ENCODE results near the gene FAM199X. TPM values are rescaled to one million over a fixed set of nuclear protein-coding genes. Genes with fewer than 3 reads are reported as not detected.

Gene FAM199X
- total and polyA plus RNA-seq, 4 donors = 7.5 to 30.5 (median 11.9) TPM

- Histone ChIP-seq H3K9ac (ENCODE audit: insufficient read depth in 1 of 2, low read length in 2 of 2) (no peak overlapping the region), H3K4me1 (ENCODE audit: control insufficient read depth in 5 of 5, insufficient read depth in 5 of 5, low read length in 5 of 5) (peaks cover 0 to 3% (median 0%) of the 10 kb centered on the region in 5 donors), H3K9me3 (ENCODE audit: control insufficient read depth in 4 of 4, insufficient read depth in 3 of 4, low read length in 3 of 4) (no peaks in the 10 kb centered on the region), H3K36me3 (ENCODE audit: control insufficient read depth in 4 of 4, insufficient read depth in 4 of 4, low read length in 4 of 4) (no peaks in the 10 kb centered on the region), H3K27me3 (ENCODE audit: control insufficient read depth in 3 of 3, insufficient read depth in 3 of 3, low read length in 2 of 3) (peaks cover 0 to 34% (median 7%) of the 10 kb centered on the region in 3 donors), H3K27ac (ENCODE audit: low read depth in 1 of 2, low read length in 1 of 2) (no peak overlapping the region), H3K4me3 (no peak overlapping the region)
- ATAC-seq (ENCODE audit: insufficient read depth, low FRiP score) = no peak
- WGBS, 2 donors = 84 to 95% methylated on average over 3 of the region's 3 CpGs
- no peak for TF ChIP-seq CTCF (IDR thresholded peaks at IDR 0.05; ENCODE audit: control extremely low read depth, extremely low read depth)
- DNase-seq = peak in 1 of 3 donors; percentile 3
These were observed 28.8 kb upstream of the FAM199X start for GRCh38 chrX:104137496-104137895.

- Histone ChIP-seq H3K4me1 (ENCODE audit: control insufficient read depth in 5 of 5, insufficient read depth in 5 of 5, low read length in 5 of 5) (peaks cover 0 to 3% (median 0%) of the 10 kb centered on the region in 5 donors), H3K9me3 (ENCODE audit: control insufficient read depth in 4 of 4, insufficient read depth in 3 of 4, low read length in 3 of 4) (no peaks in the 10 kb centered on the region), H3K4me3 (no peak overlapping the region), H3K9ac (ENCODE audit: insufficient read depth in 1 of 2, low read length in 2 of 2) (no peak overlapping the region), H3K36me3 (ENCODE audit: control insufficient read depth in 4 of 4, insufficient read depth in 4 of 4, low read length in 4 of 4) (no peaks in the 10 kb centered on the region), H3K27ac (ENCODE audit: low read depth in 1 of 2, low read length in 1 of 2) (no peak overlapping the region), H3K27me3 (ENCODE audit: control insufficient read depth in 3 of 3, insufficient read depth in 3 of 3, low read length in 2 of 3) (peaks cover 0 to 2% (median 0%) of the 10 kb centered on the region in 3 donors)
- DNase-seq = no peak
- no peak for TF ChIP-seq CTCF (IDR thresholded peaks at IDR 0.05; ENCODE audit: control extremely low read depth, extremely low read depth)
- ATAC-seq (ENCODE audit: insufficient read depth, low FRiP score) = no peak
- WGBS, 2 donors = 85 to 92% methylated on average over 8 of the region's 8 CpGs
These were observed 25.0 kb upstream of the FAM199X start for GRCh38 chrX:104141087-104141760.

- peaks cover 0 to 3% (median 0%) of the 10 kb centered on the region in 5 donors for H3K4me1 ChIP-seq (ENCODE audit: control insufficient read depth in 5 of 5, insufficient read depth in 5 of 5, low read length in 5 of 5)
- no peaks in the 10 kb centered on the region for H3K9me3 ChIP-seq (ENCODE audit: control insufficient read depth in 4 of 4, insufficient read depth in 3 of 4, low read length in 3 of 4)
- ATAC-seq (ENCODE audit: insufficient read depth, low FRiP score) = no peak
- TF ChIP-seq CTCF (IDR thresholded peaks at IDR 0.05; ENCODE audit: control extremely low read depth, extremely low read depth) = no peak
- no peak for DNase-seq
- no peak overlapping the region for H3K27ac ChIP-seq (ENCODE audit: low read depth in 1 of 2, low read length in 1 of 2)
- no peak overlapping the region for H3K4me3 ChIP-seq
- no peaks in the 10 kb centered on the region for H3K36me3 ChIP-seq (ENCODE audit: control insufficient read depth in 4 of 4, insufficient read depth in 4 of 4, low read length in 4 of 4)
- H3K27me3 ChIP-seq (ENCODE audit: control insufficient read depth in 3 of 3, insufficient read depth in 3 of 3, low read length in 2 of 3) = peaks cover 0 to 8% (median 0%) of the 10 kb centered on the region in 3 donors
- WGBS, 2 donors = 23 to 100% methylated on average over 1 of the region's 1 CpG
- no peak overlapping the region for H3K9ac ChIP-seq (ENCODE audit: insufficient read depth in 1 of 2, low read length in 2 of 2)
These were observed 15.2 kb upstream of the FAM199X start for GRCh38 chrX:104151037-104151436.

Data from lung (tissue), 12 donors.